T-helper 2 cell treated with Interferon-gamma antibody and Interleukin-4, amounts not matched to agents 5 μg/mL and 100 μg/mL, for 36 hours (primary cell): ENCODE results near the gene MYPN.

Experiments used
- DNase-seq: peaks from one replicate; pipeline ENCODE4 v3.0.0; 2021; ENCODE audit warnings: low spot score
- H3K27ac Mint-ChIP-seq: one replicate; pipeline ENCODE4 v1.8.0; 2021; ENCODE audit warnings: mild to moderate bottlenecking, mixed read lengths
- H3K27me3 Mint-ChIP-seq: one replicate; pipeline ENCODE4 v1.8.0; 2021; ENCODE audit warnings: low read depth, mixed read lengths
- H3K36me3 Mint-ChIP-seq: one replicate; pipeline ENCODE4 v1.8.0; 2021; ENCODE audit warnings: low read depth, mixed read lengths
- H3K4me1 Mint-ChIP-seq: one replicate; pipeline ENCODE4 v1.8.0; 2021; ENCODE audit warnings: low read depth, mixed read lengths
- H3K4me3 Mint-ChIP-seq: one replicate; pipeline ENCODE4 v1.8.0; 2022; ENCODE audit warnings: mild to moderate bottlenecking, moderate library complexity, mixed read lengths
- H3K9me3 Mint-ChIP-seq: one replicate; pipeline ENCODE4 v1.8.0; 2021; ENCODE audit warnings: mixed read lengths

The MYPN gene

GRCh38 chr10:68106656-68107055, 2.6 kb upstream of the MYPN start:
- Mint-ChIP-seq H3K36me3 (no peaks in the 10 kb centered on the region), H3K4me3 (no peak overlapping the region), H3K9me3 (no peaks in the 10 kb centered on the region), H3K27me3 (peaks cover 19% of the 10 kb centered on the region), H3K4me1 (no peaks in the 10 kb centered on the region), H3K27ac (no peak overlapping the region)
- no peak for DNase-seq

DNA sequence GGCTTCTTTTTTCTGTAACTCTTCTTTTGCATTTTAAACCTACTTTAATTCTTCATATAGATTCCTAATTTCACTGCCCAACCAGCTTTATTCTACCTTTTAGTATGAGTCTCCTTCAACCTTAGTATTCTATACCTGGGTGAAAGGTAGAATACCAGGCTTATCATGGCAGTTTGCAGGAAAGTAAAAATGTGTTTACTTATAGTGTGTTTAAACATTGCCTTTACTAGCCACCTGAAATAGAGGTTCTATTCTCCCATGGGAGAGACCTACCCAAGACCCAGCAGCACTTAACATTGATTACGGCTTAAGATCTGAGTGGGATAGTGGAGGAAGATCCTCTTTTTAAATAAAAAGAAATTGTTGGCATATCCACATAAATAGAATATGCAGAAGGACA, 1.6 kb upstream of the MYPN start:
- no peaks in the 10 kb centered on the region for H3K9me3 Mint-ChIP-seq
- H3K27ac Mint-ChIP-seq = no peak overlapping the region
- no peak overlapping the region for H3K4me3 Mint-ChIP-seq
- DNase-seq = no peak
- no peaks in the 10 kb centered on the region for H3K4me1 Mint-ChIP-seq
- H3K27me3 Mint-ChIP-seq = peaks cover 16% of the 10 kb centered on the region
- H3K36me3 Mint-ChIP-seq = no peaks in the 10 kb centered on the region

DNA sequence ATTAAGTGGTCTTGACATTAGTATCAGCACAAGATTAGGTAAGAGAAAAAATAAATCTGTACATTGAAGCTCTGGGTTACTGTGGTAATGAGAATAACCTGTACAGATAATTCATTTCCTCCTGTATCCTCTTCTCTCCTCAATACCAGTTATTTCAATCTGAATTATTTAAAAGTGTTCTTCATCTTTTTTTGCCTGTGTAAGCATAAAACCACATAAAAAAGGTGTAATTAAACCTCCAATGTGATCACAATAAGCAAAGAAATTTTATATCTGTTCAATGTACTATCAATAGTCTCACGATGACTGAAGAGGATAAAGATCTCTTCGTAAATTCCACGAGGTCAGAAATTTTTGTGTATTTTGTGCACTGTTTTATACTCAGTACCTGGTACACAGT, 1.2 kb upstream of the MYPN start:
- Mint-ChIP-seq H3K9me3 (no peaks in the 10 kb centered on the region), H3K27me3 (peaks cover 19% of the 10 kb centered on the region), H3K27ac (no peak overlapping the region), H3K4me1 (no peaks in the 10 kb centered on the region), H3K4me3 (no peak overlapping the region), H3K36me3 (no peaks in the 10 kb centered on the region)
- DNase-seq = no peak

DNA sequence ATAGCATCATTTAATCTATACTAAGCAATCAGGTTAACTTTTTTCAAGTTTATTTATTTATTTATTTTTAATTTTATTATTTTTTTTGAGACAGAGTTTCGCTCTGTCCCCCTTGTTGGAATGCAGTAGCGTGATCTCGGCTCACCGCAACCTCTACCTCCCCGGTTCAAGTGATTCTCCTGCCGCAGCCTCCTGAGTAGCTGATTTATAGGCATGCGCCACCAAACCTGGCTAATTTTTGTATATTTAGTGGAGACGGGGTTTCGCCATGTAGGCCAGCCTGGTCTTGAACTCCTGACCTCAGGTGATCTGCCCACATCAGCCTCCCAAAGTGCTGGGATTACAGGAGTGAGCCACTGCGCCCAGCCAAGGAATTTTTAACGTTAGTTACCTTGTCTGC, 635 bp upstream of the MYPN start:
- no peak overlapping the region for H3K27ac Mint-ChIP-seq
- no peaks in the 10 kb centered on the region for H3K4me1 Mint-ChIP-seq
- no peaks in the 10 kb centered on the region for H3K9me3 Mint-ChIP-seq
- H3K36me3 Mint-ChIP-seq = no peaks in the 10 kb centered on the region
- no peak for DNase-seq
- H3K27me3 Mint-ChIP-seq = peaks cover 21% of the 10 kb centered on the region
- no peak overlapping the region for H3K4me3 Mint-ChIP-seq

- H3K27me3 Mint-ChIP-seq = peaks cover 23% of the 10 kb centered on the region
- H3K4me3 Mint-ChIP-seq = no peak overlapping the region
- no peak overlapping the region for H3K27ac Mint-ChIP-seq
- H3K36me3 Mint-ChIP-seq = no peaks in the 10 kb centered on the region
- H3K9me3 Mint-ChIP-seq = no peaks in the 10 kb centered on the region
- H3K4me1 Mint-ChIP-seq = no peaks in the 10 kb centered on the region
- DNase-seq = no peak
Observed at GRCh38 chr10:68110027-68110426, 739 bp downstream of the MYPN start.

DNA sequence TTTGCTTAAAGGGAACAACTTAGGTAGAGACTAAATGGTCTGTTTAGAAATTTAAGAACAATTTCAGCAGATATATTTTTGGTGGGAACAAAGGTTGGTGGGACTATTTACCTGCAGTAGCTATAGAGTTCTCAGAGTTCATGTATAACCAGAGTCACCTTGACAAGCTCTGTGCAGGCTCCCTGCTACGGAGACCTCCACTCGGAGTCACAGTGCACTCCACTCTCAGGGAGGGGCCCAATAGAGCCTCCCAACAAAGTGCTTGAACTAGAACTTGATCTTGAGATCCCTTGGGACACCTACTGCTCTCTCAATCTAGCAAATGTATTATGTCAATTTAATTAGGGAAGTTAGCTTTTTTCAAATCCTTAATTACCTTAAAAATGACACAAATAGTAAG, 2.3 kb downstream of the MYPN start:
- H3K27ac Mint-ChIP-seq = no peak overlapping the region
- H3K36me3 Mint-ChIP-seq = no peaks in the 10 kb centered on the region
- no peak overlapping the region for H3K4me3 Mint-ChIP-seq
- no peak for DNase-seq
- peaks cover 1% of the 10 kb centered on the region for H3K4me1 Mint-ChIP-seq
- peaks cover 22% of the 10 kb centered on the region for H3K27me3 Mint-ChIP-seq
- no peaks in the 10 kb centered on the region for H3K9me3 Mint-ChIP-seq

DNA sequence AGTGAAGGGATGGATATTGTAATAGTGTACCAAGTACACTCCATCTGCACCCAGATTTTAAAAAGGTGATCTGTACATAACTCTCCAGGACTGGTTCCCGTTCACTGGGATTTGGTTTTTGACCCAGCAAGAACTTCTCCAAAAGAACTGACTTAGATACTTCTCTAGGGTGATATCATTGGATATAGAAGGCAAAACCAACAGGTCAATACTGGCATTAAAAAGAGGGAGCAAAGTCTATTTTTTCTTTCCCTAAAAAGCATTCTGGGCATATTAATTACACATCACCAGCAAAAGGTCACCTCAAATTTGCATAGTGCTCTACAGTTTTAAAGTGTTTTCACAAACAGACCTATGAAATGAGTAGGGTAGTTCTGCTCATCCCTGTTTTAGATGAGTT, 3.5 kb downstream of the MYPN start:
- H3K36me3 Mint-ChIP-seq = no peaks in the 10 kb centered on the region
- no peak overlapping the region for H3K4me3 Mint-ChIP-seq
- H3K9me3 Mint-ChIP-seq = no peaks in the 10 kb centered on the region
- peaks cover 22% of the 10 kb centered on the region for H3K27me3 Mint-ChIP-seq
- H3K4me1 Mint-ChIP-seq = peaks cover 1% of the 10 kb centered on the region
- H3K27ac Mint-ChIP-seq = no peak overlapping the region
- no peak for DNase-seq

DNA sequence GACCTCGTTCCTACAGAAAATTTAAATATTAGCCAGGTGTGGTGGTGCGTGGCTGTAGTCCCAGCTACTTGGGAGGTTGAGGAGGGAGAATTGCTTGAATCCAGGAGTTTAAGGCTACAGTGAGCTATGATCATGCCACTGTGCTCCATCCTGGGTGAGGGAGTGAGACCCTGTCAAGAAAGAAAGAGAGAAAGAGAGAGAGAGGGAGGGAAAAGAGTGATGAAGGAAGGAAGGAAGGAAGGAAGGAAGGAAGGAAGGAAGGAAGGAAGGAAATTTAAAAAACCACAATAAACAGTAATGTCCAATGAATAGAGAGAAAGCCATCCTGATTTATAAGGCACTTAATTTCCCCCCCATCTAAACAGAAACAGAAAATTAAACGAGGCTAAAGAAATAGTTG, 9.4 kb downstream of the MYPN start:
- no peak for DNase-seq
- H3K27me3 Mint-ChIP-seq = peaks cover 13% of the 10 kb centered on the region
- H3K9me3 Mint-ChIP-seq = no peaks in the 10 kb centered on the region
- H3K36me3 Mint-ChIP-seq = no peaks in the 10 kb centered on the region
- H3K4me1 Mint-ChIP-seq = peaks cover 1% of the 10 kb centered on the region
- H3K27ac Mint-ChIP-seq = no peak overlapping the region
- H3K4me3 Mint-ChIP-seq = no peak overlapping the region

GRCh38 chr10:68121020-68121743, 11.9 kb downstream of the MYPN start:
- H3K9me3 Mint-ChIP-seq = no peaks in the 10 kb centered on the region

DNA sequence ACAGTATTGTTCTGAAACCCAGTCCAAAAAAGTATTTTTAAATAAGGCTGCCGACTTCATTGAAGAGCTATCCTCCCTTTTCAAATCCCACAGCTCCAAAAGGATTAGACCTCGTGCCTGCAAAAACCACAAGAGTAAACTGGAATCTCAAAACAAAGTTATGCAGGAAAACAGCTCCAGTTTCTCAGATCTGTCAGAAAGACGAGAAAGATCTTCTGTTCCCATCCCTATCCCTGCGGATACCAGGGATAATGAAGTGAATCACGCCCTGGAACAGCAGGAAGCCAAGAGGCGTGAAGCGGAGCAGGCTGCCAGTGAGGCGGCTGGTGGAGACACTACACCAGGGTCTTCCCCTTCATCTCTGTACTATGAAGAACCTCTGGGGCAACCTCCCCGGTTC, 12.6 kb downstream of the MYPN start:
- DNase-seq = no peak
- H3K4me3 Mint-ChIP-seq = no peak overlapping the region
- H3K27me3 Mint-ChIP-seq = peaks cover 12% of the 10 kb centered on the region

More at GRCh38 chr10:68121020-68121743, 11.9 kb downstream of the MYPN start:
- no peaks in the 10 kb centered on the region for H3K36me3 Mint-ChIP-seq
- peaks cover 12% of the 10 kb centered on the region for H3K27me3 Mint-ChIP-seq
- no peak for DNase-seq
- H3K4me1 Mint-ChIP-seq = no peaks in the 10 kb centered on the region
- H3K27ac Mint-ChIP-seq = no peak overlapping the region
- no peak overlapping the region for H3K4me3 Mint-ChIP-seq

DNA sequence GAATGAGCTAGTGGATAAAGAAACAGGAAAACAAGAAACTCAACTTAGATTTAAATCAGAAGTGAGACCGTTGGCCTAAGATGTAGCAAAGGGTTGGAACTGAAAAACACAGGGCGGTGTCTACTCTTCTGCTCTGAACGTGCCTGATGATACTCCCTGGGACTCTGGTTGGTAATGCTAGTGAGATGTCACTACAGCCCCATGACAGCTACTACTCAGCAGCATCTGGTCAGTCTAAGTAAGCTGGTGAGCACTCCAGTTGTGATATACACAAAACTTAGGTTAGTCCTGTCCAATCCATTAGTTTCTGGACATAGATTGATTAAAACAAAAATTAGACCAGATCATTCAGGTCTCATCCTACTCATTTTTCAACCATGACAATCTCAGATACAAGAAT, 15.4 kb downstream of the MYPN start:
- no peak for DNase-seq
- Mint-ChIP-seq H3K4me3 (no peak overlapping the region), H3K36me3 (no peaks in the 10 kb centered on the region), H3K9me3 (no peaks in the 10 kb centered on the region), H3K27me3 (peaks cover 7% of the 10 kb centered on the region), H3K27ac (no peak overlapping the region), H3K4me1 (no peaks in the 10 kb centered on the region)

More for the DNA sequence above, 12.6 kb downstream of the MYPN start:
- Mint-ChIP-seq H3K4me1 (no peaks in the 10 kb centered on the region), H3K27ac (no peak overlapping the region), H3K9me3 (no peaks in the 10 kb centered on the region), H3K36me3 (no peaks in the 10 kb centered on the region)

GRCh38 chr10:68125772-68126171, 16.5 kb downstream of the MYPN start:
- H3K9me3 Mint-ChIP-seq = no peaks in the 10 kb centered on the region
- no peak overlapping the region for H3K4me3 Mint-ChIP-seq
- H3K27ac Mint-ChIP-seq = no peak overlapping the region
- no peaks in the 10 kb centered on the region for H3K4me1 Mint-ChIP-seq
- peaks cover 4% of the 10 kb centered on the region for H3K27me3 Mint-ChIP-seq
- H3K36me3 Mint-ChIP-seq = no peaks in the 10 kb centered on the region
- DNase-seq = no peak

GRCh38 chr10:68128015-68128414, 18.7 kb downstream of the MYPN start:
- Mint-ChIP-seq H3K36me3 (no peaks in the 10 kb centered on the region), H3K27me3 (peaks cover 7% of the 10 kb centered on the region), H3K27ac (no peak overlapping the region), H3K9me3 (no peaks in the 10 kb centered on the region), H3K4me1 (no peaks in the 10 kb centered on the region), H3K4me3 (no peak overlapping the region)
- DNase-seq = no peak

DNA sequence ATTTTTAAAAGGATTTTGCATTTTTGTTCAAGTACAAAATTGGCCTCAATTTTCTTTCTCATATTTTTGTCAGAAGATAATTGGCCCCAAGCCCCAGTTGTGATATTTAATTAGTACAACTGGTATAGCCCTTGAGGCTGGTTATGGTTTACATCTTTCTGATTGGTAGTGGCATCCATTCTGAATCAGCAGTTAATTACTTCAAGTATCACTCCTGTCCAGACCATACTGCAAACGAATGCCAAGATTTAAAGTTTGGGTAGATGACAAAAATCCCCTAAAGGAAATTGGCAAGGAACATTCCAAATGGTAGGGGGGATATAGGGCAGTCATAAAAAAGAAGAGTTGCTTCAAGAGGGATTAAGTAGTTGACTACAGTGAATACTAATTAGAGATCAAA, 23.1 kb downstream of the MYPN start:
- Mint-ChIP-seq H3K27ac (no peak overlapping the region), H3K4me3 (no peak overlapping the region), H3K27me3 (peaks cover 2% of the 10 kb centered on the region), H3K9me3 (no peaks in the 10 kb centered on the region), H3K4me1 (no peaks in the 10 kb centered on the region), H3K36me3 (no peaks in the 10 kb centered on the region)
- no peak for DNase-seq

GRCh38 chr10:68133523-68133922, 24.2 kb downstream of the MYPN start:
- Mint-ChIP-seq H3K27me3 (peaks cover 6% of the 10 kb centered on the region), H3K9me3 (no peaks in the 10 kb centered on the region)

More at GRCh38 chr10:68133523-68133922, 24.2 kb downstream of the MYPN start:
- Mint-ChIP-seq H3K4me1 (no peaks in the 10 kb centered on the region), H3K27ac (no peak overlapping the region), H3K4me3 (no peak overlapping the region), H3K36me3 (no peaks in the 10 kb centered on the region)
- DNase-seq = no peak
